Thoracic aorta (tissue), 2 donors: ENCODE measurements around the gene INPP4B. TPM values are rescaled to one million over a fixed set of nuclear protein-coding genes. Genes with fewer than 3 reads are reported as not detected.

Experiments used
- ATAC-seq: fragments of 150-250 bp; one replicate; pipeline ENCODE4 v1.8.0; 2017; ENCODE audit warnings: low read depth; ENCODE audit not compliant: insufficient number of reproducible peaks, low FRiP score
- DNase-seq: peaks from one replicate; pipeline ENCODE4 v3.0.0-alpha.2; 2020; ENCODE audit warnings: low spot score
- H3K27ac ChIP-seq, 2 donors: fragments of 200-600 bp; sonication (generic); 1 replicate in 1 of 2; 2 replicates in 1 of 2; pipeline ENCODE4 v1.5.1; 2016; ENCODE audit warnings: mild to moderate bottlenecking in 2 of 2, moderate library complexity in 2 of 2
- H3K27me3 ChIP-seq: fragments of 200-600 bp; sonication (generic); replicated peaks from 2 replicates; pipeline ENCODE4 v1.6.0; 2016; ENCODE audit warnings: mild to moderate bottlenecking; ENCODE audit not compliant: insufficient read depth
- H3K36me3 ChIP-seq: fragments of 200-600 bp; sonication (generic); one replicate; pipeline ENCODE4 v1.5.1; 2016
- H3K4me1 ChIP-seq, 2 donors: fragments of 200-600 bp; sonication (generic); 1 replicate in 1 of 2; 2 replicates in 1 of 2; pipeline versions ENCODE4 v1.5.1 to v1.6.0; 2016; ENCODE audit warnings: low read depth in 2 of 2, mild to moderate bottlenecking in 1 of 2; ENCODE audit not compliant: control insufficient read depth in 1 of 2
- H3K4me3 ChIP-seq: fragments of 200-600 bp; sonication (generic); 2 replicates; pipeline ENCODE4 v1.5.1; 2016; ENCODE audit warnings: mild to moderate bottlenecking
- H3K9me3 ChIP-seq: fragments of 200-600 bp; sonication (generic); 2 replicates; pipeline ENCODE4 v1.5.1; 2016
- total RNA-seq, 2 donors: library from RNA; depleted of rRNA; stranded (reverse); fragments of >200 nt; gene quantifications; one replicate each; pipeline versions ENCODE4 v1.1.0 to v1.2.3, GENCODE V29; 2016
- TF ChIP-seq, protein P1 (sequence below): fragments of 200-600 bp; sonication (generic); IDR thresholded peaks from one replicate; pipeline ENCODE4 v1.5.1; 2019; ENCODE audit warnings: antibody characterized with exemption

Gene INPP4B
- total RNA-seq, 2 donors from 2014 or later, result 21.1 to 30.4 TPM

DNA sequence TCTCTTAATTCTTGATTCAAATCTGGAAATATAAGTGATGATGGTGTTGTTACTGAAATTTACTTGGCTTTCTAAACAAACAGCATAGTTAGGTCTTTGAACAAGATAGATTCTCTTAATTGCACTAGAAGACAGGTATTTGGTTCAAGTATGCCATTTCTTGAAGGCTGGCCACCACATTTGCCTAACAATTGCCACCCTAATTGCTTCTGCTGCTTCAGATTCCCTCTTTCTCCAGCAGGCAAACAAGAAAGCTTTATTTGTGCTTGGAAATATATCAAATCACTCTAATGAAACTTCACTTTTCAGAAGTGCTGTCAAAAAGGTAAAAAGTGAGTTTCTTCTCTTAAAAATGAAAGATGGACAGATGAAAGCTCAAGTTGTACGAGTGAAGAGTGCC lies 418.6 kb downstream of the INPP4B start:
- no peaks in the 10 kb centered on the region for H3K9me3 ChIP-seq
- TF ChIP-seq, protein P1, sequence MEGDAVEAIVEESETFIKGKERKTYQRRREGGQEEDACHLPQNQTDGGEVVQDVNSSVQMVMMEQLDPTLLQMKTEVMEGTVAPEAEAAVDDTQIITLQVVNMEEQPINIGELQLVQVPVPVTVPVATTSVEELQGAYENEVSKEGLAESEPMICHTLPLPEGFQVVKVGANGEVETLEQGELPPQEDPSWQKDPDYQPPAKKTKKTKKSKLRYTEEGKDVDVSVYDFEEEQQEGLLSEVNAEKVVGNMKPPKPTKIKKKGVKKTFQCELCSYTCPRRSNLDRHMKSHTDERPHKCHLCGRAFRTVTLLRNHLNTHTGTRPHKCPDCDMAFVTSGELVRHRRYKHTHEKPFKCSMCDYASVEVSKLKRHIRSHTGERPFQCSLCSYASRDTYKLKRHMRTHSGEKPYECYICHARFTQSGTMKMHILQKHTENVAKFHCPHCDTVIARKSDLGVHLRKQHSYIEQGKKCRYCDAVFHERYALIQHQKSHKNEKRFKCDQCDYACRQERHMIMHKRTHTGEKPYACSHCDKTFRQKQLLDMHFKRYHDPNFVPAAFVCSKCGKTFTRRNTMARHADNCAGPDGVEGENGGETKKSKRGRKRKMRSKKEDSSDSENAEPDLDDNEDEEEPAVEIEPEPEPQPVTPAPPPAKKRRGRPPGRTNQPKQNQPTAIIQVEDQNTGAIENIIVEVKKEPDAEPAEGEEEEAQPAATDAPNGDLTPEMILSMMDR, result no peak
- no peak for ATAC-seq
- no peaks in the 10 kb centered on the region for H3K36me3 ChIP-seq
- H3K4me1 ChIP-seq, result no peaks in the 10 kb centered on the region
- no peaks in the 10 kb centered on the region for H3K27me3 ChIP-seq
- no peak overlapping the region for H3K4me3 ChIP-seq
- DNase-seq, result no peak
- no peak overlapping the region for H3K27ac ChIP-seq

DNA sequence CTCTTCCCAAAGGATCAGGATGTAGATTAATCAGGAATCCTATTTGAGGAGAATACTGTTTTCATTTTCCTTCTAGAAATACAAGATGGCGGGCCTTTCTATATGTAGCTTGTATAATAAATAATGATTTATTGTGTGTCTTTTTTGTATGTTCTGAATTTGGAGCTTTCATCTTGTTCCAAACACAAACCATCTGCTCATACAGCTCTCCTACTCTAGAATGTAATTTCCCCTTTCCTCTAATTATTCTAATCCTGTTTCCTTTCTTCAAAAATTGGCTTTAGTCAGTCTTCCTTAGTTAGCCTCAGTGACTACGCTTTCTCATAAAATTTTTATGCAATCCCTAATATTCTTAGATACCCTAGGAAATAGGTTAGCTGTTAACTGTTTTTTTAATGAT lies 422.2 kb downstream of the INPP4B start:
- DNase-seq, result no peak
- Histone ChIP-seq H3K36me3 (no peaks in the 10 kb centered on the region), H3K27me3 (no peaks in the 10 kb centered on the region), H3K4me1 (no peaks in the 10 kb centered on the region), H3K27ac (no peak overlapping the region), H3K4me3 (no peak overlapping the region), H3K9me3 (no peaks in the 10 kb centered on the region)
- TF ChIP-seq, protein P1, result no peak
- no peak for ATAC-seq

DNA sequence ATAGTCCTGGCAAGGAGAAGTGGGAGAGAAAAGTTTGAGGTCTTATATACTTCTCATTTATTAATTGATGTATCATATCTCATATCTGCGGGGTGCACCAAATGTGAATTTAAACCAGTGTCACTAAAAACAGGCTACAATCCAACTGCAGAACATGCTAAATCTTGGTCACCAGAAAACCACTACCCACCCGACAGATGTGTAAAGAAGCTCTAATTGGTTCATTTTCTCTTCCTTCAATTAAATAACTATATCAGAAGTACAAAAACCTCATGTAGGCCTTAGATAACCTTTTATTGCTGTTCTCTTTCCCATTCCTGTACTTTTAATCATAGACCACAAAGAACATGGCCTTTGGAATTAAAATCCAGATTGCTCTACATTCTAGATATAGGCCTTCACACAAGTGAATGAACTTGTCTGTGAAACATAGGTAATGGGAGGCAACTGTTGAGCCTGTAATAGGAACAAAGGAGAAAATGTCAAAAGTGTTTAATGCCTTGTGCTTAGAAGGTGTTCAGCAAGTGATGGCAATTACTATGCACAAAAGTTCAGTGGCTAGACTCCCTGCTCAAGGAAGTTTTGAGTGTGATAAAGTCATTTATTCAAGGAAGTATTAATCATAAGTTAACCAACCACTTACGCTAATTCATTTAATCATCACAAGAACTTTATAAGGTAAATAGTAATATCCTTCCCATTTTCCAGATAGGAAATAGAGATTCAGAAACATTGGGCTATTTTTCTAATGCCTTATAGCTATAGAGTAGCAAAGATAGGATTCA lies 425.6 kb downstream of the INPP4B start:
- no peak overlapping the region for H3K4me3 ChIP-seq
- DNase-seq (no peak), ATAC-seq (no peak)
- peaks cover 0 to 7% of the 10 kb centered on the region in 2 donors for H3K4me1 ChIP-seq
- TF ChIP-seq, protein P1, result no peak
- H3K9me3 ChIP-seq, result no peaks in the 10 kb centered on the region
- H3K36me3 ChIP-seq, result no peaks in the 10 kb centered on the region
- H3K27me3 ChIP-seq, result no peaks in the 10 kb centered on the region
- H3K27ac ChIP-seq, result no peak overlapping the region

DNA sequence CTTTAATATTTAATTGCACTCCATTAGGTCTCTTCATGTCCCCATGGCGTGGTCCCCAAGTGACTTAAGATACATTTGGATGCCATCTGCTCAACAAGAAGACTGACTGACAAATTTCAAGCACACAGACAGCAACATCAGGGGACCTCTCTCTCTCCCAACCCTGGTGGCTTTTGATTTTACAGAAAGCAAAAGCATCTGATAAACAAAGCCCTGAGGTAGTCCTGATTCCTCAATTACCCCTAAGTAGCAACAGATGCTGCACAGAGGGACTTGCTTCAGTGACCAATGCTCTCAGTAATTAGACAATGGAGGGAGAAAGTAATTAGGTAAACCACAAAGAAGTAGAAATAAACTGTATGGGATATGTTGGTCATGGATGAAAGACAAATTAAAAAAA lies 426.4 kb downstream of the INPP4B start:
- TF ChIP-seq, protein P1, result no peak
- no peaks in the 10 kb centered on the region for H3K36me3 ChIP-seq
- no peak overlapping the region for H3K27ac ChIP-seq
- H3K4me3 ChIP-seq, result no peak overlapping the region
- H3K4me1 ChIP-seq, result peaks cover 0 to 7% of the 10 kb centered on the region in 2 donors
- no peak for ATAC-seq
- no peak for DNase-seq
- no peaks in the 10 kb centered on the region for H3K9me3 ChIP-seq
- no peaks in the 10 kb centered on the region for H3K27me3 ChIP-seq

DNA sequence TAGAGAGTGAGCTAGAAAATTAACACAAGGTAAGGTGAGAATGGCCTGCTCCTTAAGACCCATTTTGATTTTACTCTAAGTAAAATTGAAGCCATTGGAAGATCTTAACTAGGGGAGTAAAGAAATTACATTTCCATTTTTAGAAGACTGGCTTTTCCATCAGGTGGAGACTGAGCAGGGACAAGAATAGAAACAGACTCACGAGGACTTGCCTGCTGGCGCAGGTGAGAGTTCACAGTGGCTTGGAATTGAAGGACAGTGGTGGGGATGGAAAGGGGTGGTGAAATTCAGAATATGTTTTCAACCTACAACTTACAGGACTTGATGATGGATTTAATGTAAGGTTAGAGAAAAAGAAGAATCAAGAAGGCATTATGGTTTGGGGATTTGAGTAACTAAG lies 427.4 kb downstream of the INPP4B start:
- H3K4me3 ChIP-seq, result no peak overlapping the region
- H3K27me3 ChIP-seq, result no peaks in the 10 kb centered on the region
- H3K9me3 ChIP-seq, result no peaks in the 10 kb centered on the region
- H3K27ac ChIP-seq, result no peak overlapping the region
- TF ChIP-seq, protein P1, result no peak
- DNase-seq (no peak), ATAC-seq (no peak)
- peaks cover 0 to 7% of the 10 kb centered on the region in 2 donors for H3K4me1 ChIP-seq
- H3K36me3 ChIP-seq, result no peaks in the 10 kb centered on the region
